Measurements from ENCODE around the gene SIGLEC1.

- no peak for TF ChIP-seq SRF (IDR thresholded peaks at IDR 0.05; ENCODE audit: low read depth, low read length)
- TF ChIP-seq, protein P1, sequence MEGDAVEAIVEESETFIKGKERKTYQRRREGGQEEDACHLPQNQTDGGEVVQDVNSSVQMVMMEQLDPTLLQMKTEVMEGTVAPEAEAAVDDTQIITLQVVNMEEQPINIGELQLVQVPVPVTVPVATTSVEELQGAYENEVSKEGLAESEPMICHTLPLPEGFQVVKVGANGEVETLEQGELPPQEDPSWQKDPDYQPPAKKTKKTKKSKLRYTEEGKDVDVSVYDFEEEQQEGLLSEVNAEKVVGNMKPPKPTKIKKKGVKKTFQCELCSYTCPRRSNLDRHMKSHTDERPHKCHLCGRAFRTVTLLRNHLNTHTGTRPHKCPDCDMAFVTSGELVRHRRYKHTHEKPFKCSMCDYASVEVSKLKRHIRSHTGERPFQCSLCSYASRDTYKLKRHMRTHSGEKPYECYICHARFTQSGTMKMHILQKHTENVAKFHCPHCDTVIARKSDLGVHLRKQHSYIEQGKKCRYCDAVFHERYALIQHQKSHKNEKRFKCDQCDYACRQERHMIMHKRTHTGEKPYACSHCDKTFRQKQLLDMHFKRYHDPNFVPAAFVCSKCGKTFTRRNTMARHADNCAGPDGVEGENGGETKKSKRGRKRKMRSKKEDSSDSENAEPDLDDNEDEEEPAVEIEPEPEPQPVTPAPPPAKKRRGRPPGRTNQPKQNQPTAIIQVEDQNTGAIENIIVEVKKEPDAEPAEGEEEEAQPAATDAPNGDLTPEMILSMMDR (IDR thresholded peaks at IDR 0.05; ENCODE audit: control extremely low read depth in 1 of 3, insufficient read depth in 1 of 3, low read depth in 1 of 3, low read length in 3 of 3): no peak
- TF ChIP-seq CBX8 (IDR thresholded peaks at IDR 0.05; ENCODE audit: borderline replicate concordance, low read depth, low read length): no peak
- TF ChIP-seq EZH2 (IDR thresholded peaks at IDR 0.05; ENCODE audit: low read depth, low read length, severe bottlenecking): no peak
- no peak for TF ChIP-seq TAF1 (IDR thresholded peaks at IDR 0.05; ENCODE audit: low read depth, low read length)
- TF ChIP-seq POLR2A (IDR thresholded peaks at IDR 0.05; ENCODE audit: control extremely low read depth in 1 of 2, low read depth in 2 of 2, low read length in 2 of 2): no peak
- TF ChIP-seq RXRA (IDR thresholded peaks at IDR 0.05; ENCODE audit: insufficient read depth, low read depth, low read length): no peak
- TF ChIP-seq, protein P2, sequence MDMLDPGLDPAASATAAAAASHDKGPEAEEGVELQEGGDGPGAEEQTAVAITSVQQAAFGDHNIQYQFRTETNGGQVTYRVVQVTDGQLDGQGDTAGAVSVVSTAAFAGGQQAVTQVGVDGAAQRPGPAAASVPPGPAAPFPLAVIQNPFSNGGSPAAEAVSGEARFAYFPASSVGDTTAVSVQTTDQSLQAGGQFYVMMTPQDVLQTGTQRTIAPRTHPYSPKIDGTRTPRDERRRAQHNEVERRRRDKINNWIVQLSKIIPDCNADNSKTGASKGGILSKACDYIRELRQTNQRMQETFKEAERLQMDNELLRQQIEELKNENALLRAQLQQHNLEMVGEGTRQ (IDR thresholded peaks at IDR 0.05; ENCODE audit: low read length): no peak
- TF ChIP-seq JUN (IDR thresholded peaks at IDR 0.05; ENCODE audit: low read depth, low read length): no peak
- TF ChIP-seq POLR2AphosphoS5 (IDR thresholded peaks at IDR 0.05; ENCODE audit: low read depth, low read length): no peak
- TF ChIP-seq MAX (IDR thresholded peaks at IDR 0.05): no peak
- no peak for TF ChIP-seq EP300 (IDR thresholded peaks at IDR 0.05; ENCODE audit: borderline replicate concordance in 1 of 2, low read depth in 2 of 2, low read length in 2 of 2)
Measured at GRCh38 chr20:3723284-3723683, 10.9 kb upstream of the SIGLEC1 start.

Measured in H1 (cell line).